Right lung (tissue), 10 donors: ENCODE data around the gene KDM7A. TPM values are rescaled to one million over a fixed set of nuclear protein-coding genes. Genes with fewer than 3 reads are reported as not detected.

Source experiments
- DNase-seq, 2 donors: peaks; one replicate each; pipeline ENCODE4 v3.0.0-alpha.2; 2013
- long read RNA-seq, 8 donors: transcript quantifications; one replicate each; lab custom pipeline, GENCODE V29; 2026
- polyA plus RNA-seq, 5 donors: library from polyadenylated mRNA; unstranded; fragments of 120-200 nt; gene quantifications; one replicate each; pipeline versions ENCODE4 v1.2.1 to v1.2.3, GENCODE V29; 2013; ENCODE audit warnings: inconsistent platforms in 1 of 5, low replicate concordance in 1 of 5; ENCODE audit not compliant: insufficient read length in 5 of 5, insufficient read depth in 1 of 5

Gene KDM7A, protein sequence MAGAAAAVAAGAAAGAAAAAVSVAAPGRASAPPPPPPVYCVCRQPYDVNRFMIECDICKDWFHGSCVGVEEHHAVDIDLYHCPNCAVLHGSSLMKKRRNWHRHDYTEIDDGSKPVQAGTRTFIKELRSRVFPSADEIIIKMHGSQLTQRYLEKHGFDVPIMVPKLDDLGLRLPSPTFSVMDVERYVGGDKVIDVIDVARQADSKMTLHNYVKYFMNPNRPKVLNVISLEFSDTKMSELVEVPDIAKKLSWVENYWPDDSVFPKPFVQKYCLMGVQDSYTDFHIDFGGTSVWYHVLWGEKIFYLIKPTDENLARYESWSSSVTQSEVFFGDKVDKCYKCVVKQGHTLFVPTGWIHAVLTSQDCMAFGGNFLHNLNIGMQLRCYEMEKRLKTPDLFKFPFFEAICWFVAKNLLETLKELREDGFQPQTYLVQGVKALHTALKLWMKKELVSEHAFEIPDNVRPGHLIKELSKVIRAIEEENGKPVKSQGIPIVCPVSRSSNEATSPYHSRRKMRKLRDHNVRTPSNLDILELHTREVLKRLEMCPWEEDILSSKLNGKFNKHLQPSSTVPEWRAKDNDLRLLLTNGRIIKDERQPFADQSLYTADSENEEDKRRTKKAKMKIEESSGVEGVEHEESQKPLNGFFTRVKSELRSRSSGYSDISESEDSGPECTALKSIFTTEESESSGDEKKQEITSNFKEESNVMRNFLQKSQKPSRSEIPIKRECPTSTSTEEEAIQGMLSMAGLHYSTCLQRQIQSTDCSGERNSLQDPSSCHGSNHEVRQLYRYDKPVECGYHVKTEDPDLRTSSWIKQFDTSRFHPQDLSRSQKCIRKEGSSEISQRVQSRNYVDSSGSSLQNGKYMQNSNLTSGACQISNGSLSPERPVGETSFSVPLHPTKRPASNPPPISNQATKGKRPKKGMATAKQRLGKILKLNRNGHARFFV
- 10 to 100 TPM in 4 of 5 donors, 1 to 10 TPM in 1; 9.4 to 18.4 (median 15.5) TPM for polyA plus RNA-seq
- long read RNA-seq, donor 1, full-length matches to known transcripts: 5 of 5 reads
- long read RNA-seq, donor 1, partial matches to known transcripts: 0 of 5 reads
- long read RNA-seq, donor 1, other reads (novel, unspliced or antisense): 0 of 5 reads
- long read RNA-seq, donor 2, full-length matches to known transcripts: 2 of 2 reads
- long read RNA-seq, donor 2, partial matches to known transcripts: 0 of 2 reads
- long read RNA-seq, donor 2, other reads (novel, unspliced or antisense): 0 of 2 reads
- long read RNA-seq, donor 3, partial matches to known transcripts: 0 of 1 reads
- long read RNA-seq, donor 3, other reads (novel, unspliced or antisense): 0 of 1 reads
- long read RNA-seq, donor 4, partial matches to known transcripts: 0 of 1 reads
- long read RNA-seq, donor 4, other reads (novel, unspliced or antisense): 0 of 1 reads
- long read RNA-seq, donor 5, full-length matches to known transcripts: 3 of 3 reads
- long read RNA-seq, donor 5, partial matches to known transcripts: 0 of 3 reads
- long read RNA-seq, donor 5, other reads (novel, unspliced or antisense): 0 of 3 reads
- long read RNA-seq, donor 6, partial matches to known transcripts: 0 of 1 reads
- long read RNA-seq, donor 6, other reads (novel, unspliced or antisense): 0 of 1 reads
- long read RNA-seq, donor 7, partial matches to known transcripts: 0 of 1 reads
- long read RNA-seq, donor 7, other reads (novel, unspliced or antisense): 0 of 1 reads
- long read RNA-seq, donor 8: 0 reads

DNA sequence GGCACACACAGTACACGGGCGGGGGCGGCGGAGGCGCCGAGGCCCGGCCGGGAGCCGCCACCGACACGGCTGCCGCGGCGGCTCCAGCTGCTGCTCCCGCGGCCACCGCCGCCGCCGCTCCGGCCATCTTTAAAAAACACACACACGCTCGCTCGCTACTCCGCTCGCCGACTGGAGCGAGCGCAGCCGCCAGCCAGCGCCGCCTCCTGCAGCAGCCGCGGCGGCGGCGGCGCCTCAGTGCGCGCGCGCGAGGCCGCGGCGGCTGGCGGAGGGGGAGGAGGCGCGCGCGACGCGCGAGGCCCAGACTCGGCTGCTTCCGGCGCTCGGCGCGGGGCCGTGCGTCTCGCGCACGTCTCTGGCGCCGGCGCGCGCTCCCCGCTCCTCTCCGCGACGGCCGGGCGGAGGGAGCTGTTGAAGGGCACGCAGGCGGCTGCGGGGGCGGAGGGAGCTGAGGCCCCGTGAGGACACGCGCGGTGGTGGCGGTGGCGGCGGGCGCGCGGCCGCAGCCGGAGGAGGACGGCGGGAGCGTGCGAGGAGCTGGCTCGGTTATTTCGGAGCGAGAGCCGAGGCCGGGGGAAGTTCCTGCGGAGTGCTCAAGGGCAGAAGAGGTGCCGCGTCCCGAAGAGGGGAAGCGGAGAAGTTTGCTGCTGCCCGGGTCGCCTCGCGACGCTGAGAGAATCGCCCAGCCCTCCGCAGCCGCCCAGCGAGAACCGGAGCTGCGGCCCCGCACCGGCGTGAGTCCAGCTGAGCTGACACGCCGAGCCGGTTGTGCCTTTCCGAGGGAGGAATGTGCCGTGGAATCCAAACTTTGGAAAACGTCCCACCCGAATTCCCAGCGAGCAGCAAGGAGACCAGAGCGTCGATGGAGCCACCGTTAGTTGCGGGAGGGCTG lies at the start of gene KDM7A:
Gene KDM7A (minus strand): TSS at position 173 of the 892 bp plus-strand sequence. CDS start 46 bp downstream, at position 127.
- peak; percentile 95 for DNase-seq

DNA sequence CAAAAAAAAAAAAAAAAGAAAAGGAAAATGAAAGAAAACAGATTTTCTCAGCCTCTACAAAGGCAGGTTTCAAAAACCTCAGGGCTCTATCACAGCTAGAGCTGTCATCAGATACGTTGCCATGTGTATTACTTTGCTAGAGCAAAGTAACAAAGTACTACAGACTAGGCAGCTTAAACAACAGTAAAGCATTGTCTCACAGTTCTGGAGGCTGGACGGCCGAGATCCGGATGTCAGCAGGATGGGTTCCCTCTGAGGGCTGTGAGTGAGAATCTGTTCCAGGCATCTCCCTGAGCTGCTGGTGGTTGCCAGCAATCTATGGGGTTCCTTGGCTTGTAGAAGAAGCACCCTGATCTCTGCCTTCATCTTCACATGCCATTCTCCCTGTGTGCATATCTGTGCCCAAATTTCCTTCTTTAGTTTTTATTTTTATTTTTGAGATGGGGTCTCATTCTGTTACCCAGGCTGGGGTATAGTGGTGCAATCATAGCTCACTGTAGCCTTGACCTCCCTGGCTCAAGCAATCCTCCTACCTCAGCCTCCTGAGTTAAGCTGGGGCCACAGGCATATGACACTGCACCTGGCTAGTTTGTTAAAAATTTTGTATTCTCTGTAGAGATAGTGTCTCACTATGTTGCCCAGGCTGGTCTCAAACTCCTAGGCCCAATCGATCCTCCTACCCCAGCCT lies 48.9 kb upstream of the KDM7A start:
- no peak for DNase-seq

DNA sequence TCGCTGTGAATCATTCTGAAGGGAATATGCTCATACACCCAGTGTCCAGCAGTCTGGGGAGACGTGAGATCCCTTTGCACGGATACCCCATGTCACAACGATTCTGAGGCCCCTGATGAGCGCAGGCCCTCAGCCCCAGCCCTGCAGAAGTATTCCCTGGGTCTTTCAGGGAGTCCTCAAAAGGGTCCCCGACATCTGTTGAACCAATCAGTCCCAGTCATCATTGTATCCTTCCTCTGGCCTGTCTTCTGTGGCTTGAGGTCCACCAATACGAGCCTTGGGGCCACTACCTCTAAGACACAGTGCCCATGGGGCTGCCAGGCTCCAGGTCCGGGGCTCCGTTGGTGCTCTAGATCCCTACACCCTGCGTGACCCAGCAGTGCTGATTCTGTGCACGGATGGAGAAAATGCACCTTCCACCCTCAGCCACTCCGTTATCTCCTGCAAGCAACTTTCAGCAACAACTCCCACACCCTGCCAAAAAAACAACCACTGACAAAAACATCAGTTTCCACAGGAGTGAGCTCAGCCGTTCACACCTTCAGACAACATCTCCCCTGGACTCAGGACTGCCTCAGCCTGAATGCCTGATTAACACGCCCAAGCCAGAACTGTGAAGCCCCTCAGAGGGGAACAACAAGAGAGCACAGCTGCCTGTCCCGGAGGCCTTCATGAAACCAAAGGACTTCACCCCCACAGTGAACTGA lies 46.9 kb upstream of the KDM7A start:
- no peak for DNase-seq

DNA sequence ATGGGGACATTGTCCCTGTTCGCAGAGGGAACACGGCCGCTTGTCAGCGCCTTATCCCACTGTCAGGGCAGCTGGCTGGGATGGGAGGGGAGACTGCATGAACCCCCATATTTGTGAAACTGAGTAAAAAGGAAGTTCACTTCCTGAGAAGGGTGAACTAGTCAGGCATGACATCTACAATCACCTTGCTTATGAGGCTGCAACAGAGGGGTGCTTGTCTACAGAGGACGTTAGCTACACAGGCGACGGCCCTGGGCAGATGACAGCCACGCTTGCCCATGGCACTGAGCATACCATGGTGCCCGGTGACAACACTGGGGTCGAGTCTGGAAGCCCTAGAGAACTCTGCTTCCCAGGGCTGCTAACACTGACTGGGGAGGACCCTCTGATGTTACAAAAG lies 46.0 kb upstream of the KDM7A start:
- DNase-seq: no peak

DNA sequence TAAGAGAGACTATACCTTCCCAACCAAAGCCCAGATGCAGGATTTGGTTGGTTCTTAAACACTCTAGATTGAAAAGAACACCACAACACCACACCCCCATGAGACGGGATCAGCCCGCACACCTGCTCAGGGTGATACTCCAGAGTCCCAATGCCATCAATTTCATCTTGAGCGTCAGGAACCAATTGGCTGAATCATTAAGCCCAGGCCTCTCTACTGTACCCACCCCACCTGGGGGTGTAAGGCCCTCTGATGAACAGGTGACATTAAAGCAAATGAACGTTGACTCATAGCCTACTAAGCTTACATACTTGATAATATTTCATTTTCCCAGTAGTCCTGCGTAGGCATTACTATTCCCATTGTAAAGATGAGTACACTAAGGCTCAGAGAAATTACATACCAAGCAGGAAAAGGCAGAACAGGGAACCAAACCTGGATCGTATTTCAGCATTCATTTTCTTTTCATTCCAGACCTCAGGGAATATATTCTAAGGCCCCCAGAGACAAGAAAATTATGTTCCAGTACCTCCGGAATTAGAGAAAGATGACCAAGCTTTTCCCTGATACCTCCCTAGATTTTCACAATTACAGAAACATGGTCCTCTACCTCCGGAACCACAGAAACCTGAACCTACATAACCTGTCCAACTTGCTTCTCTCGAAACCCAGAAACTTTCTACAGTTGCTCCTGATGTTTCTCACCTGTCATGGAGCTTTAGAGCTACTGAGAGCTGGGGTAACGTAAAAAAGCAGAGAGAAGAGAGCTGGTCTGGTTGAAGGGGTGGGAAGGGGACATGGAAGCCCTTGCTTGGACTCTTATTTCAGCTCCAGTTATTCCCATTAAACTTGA lies 43.1 kb upstream of the KDM7A start:
- DNase-seq: no peak

DNA sequence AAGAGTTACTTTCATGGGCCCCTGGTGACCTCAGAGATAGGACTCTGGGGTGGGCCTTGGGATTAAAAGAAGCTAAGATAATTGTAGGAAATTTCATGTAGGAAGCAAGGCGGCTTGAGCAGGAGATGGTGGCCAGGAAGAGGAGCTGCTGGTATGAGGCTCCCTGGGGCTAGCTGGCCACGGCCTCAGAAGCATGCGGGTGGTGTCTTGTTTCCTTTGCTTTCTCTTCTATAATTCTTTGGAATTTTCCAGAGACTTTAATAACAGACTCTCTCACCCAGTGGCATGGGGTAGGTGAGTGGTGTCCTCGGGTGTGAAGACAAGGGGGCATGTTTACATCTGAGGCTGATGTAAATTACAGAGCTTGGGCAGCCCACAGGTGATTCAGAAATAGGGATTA lies 41.9 kb upstream of the KDM7A start:
- DNase-seq: no peak

DNA sequence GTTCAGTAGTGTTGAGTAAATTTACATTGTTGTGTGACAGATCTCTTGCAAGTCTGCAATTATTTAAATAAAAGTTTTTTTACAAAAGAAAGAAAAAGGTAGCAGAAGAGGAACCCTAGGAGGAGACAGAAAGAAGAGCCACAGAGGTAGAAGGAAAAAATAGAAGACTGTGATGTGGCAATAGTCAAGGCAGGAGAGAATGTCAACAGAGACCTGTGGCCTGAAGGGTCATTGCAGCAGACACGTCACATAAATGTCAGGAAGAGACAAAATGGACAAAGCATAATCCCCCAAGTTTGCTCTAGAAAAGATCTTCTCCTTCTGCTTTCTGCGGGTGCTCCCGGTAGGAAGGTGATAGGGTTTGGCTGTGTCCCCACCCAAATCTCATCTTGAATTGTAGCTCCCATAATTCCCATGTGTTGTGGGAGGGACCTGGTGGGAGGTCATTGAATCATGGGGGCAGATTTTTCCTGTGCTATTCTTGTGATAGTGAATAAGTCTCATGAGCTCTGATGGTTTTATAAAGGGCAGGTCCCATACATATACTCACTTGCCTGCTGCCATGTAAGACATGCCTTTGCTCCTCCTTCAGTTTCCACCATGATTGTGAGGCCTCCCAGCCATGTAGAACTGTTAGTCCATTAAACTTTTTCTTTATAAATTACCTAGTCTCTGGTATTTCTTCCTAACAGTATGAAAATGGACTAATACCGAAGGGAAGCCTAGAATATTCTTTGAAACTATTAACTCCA lies 41.1 kb upstream of the KDM7A start:
- no peak for DNase-seq

DNA sequence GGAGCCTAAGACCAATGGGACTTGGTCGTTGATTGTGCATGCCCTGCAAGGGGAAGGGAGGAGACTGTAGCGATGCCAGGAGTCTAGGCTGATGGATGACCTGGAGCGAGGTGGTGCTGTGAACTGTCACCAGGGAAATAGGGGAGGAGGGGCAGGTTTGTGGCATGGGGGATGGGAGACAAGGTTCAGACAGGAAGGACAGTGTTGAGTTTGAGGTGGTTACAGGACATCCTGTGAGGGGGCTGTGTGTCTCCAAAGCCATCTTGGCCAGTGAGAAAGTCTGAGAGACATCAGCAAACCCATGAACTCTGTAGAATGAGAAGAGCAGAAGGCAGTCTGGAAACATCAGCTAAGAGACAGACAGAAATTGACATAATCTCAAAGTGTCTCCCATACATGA lies 38.5 kb upstream of the KDM7A start:
- DNase-seq: no peak

DNA sequence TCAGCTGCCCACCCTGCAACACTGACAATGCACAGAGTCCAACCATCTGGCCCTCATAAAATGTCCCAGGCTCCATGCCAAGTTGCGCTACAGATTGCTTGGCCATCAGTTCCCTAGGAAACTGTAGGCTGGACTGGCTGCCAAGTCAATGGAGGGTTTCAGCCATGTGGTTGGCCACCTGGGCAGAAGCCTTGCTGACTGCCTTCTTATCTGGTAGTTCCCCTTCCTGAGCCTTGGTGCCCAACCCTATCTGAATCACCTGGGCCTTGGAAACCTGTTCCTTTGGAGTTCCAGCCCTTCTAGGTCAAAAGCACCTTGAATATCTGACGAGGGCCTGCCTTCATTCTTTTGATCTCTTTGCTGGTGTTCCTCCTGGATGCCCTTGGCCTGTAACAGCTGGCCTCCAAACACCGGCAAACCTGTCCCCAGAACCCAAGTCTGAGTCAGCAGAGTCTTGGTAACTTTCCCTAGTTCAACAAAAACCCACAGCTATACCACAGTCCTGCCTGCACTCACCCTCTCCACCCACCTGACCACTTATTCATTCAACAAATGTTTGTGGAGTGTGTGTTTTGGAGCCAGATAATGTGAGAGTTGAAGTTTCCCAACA lies 37.4 kb upstream of the KDM7A start:
- peak; percentile 63 to 64 for DNase-seq

DNA sequence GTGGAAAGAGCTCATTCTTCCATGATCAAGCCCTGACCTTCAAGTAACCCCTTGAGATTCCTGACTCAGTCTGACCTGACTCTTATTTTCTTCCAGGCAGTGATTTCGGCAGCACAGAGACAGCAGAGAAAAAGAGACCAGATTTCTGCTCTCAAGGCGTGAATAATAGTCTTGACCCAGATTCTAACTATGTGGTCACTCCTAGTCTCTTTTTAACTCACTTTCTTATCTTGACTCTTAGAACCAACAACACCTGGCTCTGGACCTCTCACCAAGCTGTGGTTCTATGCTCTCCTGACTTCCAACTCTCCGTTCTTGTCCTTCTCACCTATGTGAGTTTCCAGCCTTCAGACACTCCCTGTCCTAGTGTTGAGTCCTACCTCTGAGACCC lies 36.9 kb upstream of the KDM7A start:
- DNase-seq: peak in 1 of 2 donors; percentile 23

DNA sequence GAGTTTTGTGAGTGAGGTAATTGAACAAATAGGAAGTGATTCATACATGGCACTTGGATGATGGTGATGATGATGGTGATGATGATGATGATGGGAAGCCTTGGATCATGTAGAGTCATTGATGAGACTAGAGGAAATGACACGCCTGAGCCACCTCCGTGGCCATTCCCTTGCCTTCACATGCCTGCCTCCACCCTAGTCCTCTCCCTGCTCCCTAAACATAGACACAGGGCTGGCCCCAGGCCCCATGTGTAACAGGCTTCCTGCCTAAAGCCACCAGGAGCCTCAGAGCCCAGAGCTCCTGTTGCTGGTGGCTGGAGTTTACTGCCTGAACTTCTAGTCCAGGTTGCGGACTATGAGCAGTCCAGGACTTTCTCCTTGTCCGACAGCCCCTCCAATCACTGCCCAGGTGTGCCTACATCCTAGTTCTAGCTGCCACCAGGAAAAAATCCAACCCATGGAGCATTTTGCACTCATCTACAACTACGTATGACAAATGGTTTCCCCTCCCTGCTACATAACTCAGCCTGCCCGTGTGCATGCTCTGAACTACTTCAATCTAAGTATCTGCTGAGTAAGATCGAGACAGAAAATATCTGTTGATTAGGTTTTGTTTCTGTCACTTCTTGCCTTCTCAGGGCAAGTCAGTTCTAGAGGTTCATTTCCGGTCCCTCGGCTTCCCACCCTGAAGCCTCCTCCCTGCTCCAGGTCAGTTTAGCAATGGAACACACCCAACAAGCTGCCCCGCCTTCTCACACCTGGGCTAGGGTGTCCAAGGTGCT lies 35.5 kb upstream of the KDM7A start:
- no peak for DNase-seq

DNA sequence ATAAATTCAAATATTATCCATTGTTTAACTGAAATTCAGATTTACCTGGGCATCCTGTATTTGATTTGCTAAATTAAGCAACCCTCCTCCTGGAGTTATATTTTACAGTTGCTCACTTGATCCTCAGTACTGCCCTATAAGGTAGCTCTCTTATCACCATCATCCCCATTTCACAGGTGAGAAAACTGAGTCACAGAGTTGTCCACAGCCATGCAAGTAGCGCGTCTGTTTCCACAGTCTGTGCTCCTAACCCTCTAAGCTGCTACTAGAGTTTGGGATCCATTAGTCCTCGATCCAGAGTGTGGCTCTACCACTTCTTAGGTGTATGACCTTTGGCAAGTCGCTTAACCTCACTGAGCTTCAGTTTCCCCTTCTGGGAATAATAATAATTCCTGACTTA lies 34.9 kb upstream of the KDM7A start:
- no peak for DNase-seq

DNA sequence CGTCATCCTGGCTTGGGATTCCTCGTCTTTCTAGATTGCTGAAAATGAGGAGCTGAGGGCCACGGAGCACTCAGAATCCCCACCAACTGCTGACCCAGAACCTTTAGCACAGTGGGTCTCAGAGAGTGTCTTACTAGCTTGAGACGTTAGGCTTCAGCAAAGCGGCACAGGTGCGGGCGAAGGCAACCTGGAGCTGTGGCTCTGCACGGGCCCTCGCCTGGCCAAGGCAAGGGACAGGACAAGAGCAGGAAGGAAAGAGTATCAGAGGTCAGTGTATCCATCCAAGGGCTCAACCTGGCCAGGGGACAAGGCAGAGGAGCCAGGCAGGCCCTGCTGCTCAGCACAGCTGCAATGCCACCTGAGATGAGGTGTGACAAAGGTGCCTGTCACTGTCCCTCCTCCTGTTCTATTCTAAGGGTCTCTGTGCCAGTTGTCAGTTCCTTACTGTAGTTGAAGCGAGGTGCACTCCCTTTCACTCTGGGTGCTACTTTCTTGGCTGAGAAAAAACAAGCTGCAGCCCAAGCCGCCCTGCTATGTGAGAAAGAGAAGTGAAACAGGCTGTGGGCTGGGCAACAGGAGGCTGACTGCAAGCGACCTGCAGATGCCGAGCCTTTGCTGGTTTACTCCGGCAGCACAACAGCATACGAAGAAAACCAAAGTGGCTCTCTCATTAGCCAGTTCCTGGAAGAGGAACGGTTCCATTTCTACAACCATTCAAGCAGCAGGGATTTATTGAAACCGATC lies 33.3 kb upstream of the KDM7A start:
- DNase-seq: peak in 1 of 2 donors; percentile 1

DNA sequence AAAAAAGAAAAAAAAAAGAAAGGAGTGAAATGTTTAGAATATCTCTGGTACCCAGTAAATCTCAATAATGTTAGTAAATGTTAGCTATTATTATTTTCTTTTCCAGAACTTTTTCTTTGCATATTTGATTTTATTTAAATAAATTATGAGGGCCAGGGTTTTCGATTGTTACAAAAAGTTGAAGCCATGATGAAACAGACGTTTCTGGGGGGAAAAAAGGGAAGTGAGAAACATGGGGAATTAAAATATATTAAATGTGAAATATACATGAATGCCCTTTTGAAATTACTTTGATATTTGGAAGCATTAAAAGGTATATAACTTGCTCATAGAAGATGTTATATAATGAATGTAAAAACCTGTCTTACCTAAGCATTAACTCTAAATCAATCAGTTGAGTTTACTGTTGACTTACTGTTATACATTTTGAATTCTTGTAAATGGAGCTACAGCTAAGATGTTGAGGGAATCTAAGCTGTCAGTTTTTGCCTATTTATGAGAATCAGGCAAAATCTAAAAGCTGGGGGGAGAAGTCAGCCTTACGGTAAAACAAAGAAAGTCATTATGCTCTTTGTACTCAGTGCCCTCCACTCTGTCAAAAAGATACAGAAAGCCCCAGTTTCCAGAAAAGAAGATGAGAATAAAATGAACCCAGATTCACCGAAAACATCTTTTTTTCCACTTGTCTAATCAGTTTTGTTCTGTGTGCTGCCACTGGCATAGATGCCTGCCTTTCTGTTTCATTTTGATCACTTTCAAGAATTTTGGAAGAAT lies 30.0 kb upstream of the KDM7A start:
- DNase-seq: no peak
